HCEC 1CT (cell line): Measurements from ENCODE around the gene AFAP1.

ENCODE experiments used
- DNase-seq: peaks from one replicate; pipeline ENCODE4 v3.0.0-alpha.2; 2017

AFAP1 gene

DNA sequence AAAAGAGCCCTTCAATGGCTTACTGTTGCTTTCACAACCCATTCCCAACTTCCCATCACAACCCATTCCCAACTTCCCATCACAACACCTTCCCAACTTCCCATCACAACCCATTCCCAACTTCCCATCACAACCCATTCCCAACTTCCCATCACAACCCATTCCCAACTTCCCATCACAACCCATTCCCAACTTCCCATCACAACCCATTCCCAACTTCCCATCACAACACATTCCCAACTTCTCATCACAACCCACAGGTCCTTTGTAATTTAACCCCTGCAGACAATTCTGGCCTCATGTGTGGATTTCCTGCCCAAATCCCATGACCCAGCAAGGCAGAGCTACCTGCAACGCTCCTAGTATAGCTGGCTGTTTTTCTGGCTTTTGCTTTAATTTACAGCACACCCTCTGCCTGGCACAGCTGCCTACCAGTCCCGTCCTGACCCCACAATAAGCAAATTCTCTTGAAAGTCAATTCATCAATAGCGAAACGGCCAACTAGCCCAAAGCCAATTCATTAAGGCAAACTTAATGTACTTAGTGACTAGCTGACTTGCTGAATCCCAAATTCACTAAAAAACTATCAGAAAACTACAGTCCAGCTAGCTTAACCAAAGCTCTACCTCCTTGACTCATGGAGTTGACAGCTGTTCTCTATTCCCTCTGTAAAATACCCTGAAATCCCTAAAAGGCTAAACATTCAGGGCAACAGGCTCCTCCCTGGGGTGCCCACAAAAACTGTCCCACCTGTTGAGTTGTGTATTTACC lies 75.6 kb downstream of the AFAP1 start:
- no peak for DNase-seq

DNA sequence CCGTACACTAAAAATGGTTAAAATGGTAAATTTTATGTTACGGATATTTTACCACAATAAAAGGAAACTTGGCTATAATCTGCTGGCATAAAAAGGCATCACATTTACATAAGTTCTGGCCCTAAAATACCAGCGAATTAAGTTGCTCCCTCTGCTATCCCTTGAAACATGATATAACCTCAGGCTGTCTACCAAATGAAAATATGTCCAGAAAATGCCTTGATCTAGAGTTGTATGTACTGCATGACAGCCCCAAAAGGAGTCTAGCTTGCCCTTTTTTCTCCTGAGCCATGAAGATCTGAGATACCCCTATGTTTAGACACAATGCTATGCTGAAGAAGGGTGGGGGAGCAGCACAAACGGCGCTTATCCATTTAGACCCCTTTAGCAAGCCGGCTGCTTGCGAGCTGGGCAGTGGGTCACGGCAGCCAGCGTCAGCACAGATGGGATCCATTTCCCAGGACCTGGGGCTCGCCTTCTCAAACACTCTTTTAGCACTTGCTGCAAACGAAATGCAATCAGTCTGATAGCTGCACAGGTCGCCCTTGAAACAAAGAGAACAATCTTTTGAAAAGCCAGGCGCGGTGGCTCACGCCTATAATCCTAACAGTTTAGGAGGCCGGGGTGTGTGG lies 77.0 kb downstream of the AFAP1 start:
- DNase-seq: no peak

DNA sequence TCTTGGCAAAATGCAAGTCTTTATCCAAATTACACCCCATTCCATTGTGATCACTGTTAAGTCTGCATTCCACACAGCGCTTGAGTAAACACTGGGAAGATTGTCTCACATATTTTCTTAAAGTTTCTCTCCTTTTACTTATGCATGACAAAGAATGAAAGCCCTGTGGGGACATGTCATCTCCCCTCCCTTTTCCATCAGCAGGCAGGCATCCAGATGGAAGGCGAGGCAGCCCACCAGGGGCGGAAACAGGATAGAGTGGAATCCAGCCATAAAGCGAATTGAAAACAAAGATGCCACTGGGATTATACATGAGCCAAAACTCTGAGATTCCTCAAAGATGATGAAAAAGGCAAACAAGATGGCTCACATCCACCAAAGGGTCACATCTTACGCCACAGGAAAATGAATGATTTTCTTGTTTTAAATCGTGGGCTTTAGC lies 78.2 kb downstream of the AFAP1 start:
- peak; percentile 79 for DNase-seq

GRCh38 chr4:7860600-7861163 lies 79.0 kb downstream of the AFAP1 start:
- no peak for DNase-seq

DNA sequence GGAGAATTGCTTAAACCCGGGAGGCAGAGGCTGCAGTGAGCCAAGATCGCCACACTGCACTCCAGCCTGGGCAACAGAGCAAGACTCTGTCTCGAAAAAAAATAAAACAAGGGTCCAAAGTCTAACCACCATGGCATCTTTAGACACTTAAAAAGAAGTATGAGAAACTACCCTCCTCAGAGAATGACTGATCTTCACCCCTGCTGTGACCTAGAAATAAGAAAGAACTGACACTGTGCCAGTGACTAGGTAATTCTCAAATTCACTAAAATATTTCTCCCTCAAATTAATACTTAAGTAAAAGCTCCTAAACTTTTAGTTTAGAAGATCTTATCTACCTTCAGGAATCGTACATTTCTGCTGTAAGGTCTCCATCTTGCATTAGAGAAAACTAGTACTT lies 80.3 kb downstream of the AFAP1 start:
- no peak for DNase-seq

DNA sequence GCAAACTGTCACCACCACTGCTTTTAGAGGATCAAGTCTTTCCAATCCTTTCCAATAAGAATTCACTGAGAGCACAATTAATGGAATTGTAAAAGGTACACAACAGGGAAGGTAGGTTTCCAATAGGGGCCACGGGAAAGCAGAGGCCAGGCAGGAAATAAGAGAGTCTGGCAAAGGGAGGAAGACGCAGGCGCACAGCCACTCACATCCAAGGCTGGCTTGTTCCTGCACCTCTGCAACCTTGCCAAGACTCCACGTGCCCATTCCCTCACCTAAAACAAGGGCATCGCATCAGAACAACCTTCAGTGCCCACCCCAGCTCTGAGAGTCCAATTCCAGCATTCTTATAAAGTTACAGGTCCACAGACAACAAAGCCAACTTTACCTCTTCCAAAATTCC lies 81.2 kb downstream of the AFAP1 start:
- DNase-seq: no peak

DNA sequence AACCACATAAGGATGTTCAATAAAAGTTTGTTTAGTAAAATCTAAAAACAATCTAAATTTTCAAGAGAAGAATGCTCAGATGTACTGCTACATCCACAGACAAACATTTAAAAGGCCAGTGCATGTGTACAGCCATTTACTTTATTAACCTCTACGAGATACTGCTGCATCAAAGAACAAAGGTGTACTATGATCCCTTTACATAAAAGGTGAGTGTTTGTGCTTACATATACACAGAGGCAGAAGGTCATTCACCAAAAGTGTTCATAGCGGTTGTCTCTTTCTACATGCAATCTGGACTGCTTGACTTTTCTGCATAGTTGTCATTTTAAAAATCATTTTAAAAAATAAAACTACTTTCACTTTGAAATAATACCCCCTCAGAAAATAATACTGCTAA lies 81.7 kb downstream of the AFAP1 start:
- no peak for DNase-seq

- DNase-seq: peak; percentile 80
Measured at GRCh38 chr4:7857238-7857701, 82.4 kb downstream of the AFAP1 start.

- DNase-seq: no peak
Measured at GRCh38 chr4:7855731-7856130, 83.9 kb downstream of the AFAP1 start.

- no peak for DNase-seq
Measured at GRCh38 chr4:7854697-7855370, 84.8 kb downstream of the AFAP1 start.

- no peak for DNase-seq
Measured at GRCh38 chr4:7854216-7854615, 85.4 kb downstream of the AFAP1 start.

- DNase-seq: no peak
Measured at GRCh38 chr4:7853271-7853670, 86.4 kb downstream of the AFAP1 start.

DNA sequence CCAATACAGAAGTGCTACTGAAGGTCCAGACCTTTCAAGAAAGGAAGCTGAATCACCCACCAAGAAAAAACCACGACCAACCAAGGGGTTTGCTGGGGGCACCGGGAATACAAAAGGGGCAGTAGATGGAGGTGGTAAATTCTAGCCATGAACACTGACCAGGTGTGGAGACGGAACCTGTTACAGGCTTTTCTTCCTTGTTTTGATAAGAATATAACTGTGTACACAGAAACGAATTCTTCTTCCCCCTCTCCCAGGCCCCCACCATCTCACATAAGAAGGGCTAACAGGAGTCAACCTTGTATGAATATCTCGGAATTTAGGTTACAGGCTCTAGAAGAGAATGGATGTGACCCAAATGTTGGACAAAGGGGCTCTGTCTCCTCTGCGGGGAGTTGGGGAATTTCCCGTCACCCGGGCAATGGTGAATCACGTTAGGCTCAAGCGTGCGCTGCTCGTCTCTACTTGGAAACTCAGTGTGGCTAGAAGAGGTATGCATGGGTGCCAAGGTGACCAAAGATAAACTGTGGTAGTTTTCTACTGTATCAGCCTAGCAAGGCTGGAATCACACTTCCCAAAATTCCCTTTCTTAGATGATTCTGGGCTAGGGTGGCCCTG lies 87.0 kb downstream of the AFAP1 start:
- no peak for DNase-seq

DNA sequence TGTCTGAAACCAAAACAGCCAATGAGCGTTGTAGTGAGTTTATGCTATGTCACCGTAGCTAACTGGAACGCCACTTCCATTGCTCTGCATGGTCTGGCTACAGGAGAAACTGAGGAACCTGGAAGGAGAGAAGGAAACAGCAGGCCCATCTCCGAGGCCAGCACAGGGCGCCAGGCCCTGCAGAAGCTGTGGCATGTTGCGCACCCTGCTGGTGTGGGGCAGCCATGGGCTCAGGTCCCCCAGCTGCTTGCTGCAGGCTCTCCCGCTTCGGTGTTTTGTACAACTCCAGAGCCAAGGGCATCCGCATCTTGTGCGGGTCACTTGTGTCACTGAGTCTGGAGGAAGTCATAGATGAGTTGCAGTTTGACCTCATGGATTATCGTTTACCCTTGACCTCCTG lies 89.2 kb downstream of the AFAP1 start:
- DNase-seq: no peak

DNA sequence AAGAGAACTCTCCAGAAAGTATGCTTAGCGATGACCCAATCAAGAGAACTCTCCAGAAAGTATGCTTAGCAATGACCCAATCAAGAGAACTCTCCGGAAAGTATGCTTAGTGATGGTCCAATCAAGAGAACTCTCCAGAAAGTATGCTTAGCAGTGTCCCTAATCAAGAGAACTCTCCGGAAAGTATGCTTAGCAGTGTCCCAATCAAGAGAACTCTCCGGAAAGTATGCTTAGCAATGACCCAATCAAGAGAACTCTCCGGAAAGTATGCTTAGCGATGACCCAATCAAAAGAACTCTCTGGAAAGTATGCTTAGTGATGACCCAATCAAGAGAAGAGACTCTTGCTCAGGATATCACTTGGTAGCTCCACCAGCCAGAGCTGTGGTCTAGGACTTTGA lies 92.5 kb downstream of the AFAP1 start:
- no peak for DNase-seq

DNA sequence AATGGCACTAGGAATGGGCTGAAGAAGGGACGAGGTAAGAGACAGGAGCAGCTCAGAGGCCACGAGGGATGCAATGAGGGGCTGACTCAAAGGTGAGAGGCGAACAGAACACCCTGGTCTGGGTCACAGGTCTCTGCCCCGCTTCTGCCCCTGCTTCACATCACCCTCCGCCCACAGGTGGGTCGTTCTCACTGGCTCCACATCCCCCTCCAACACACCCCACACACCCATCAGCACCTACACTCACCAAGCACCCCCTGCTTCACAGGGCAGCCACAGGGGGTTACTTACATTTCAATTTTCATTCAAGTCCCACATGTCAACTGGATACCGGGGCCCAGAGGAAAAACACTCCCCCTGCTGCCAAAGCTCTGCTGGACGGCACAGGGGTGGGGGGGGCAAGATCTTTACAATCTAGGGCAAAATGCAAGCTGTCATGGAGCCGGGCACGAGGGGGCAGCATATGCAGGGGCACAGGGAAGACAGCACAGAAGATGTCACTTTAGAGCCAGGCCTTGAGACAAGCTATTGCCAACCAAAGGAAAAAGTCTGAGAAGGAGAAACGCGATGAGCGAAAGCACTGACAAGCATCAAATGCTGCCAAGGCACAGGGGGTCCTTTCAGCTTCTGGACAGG lies 94.0 kb downstream of the AFAP1 start:
- no peak for DNase-seq

- DNase-seq: peak; percentile 74
Measured at GRCh38 chr4:7844594-7844991, 95.1 kb downstream of the AFAP1 start.

- peak; percentile 51 for DNase-seq
Measured at GRCh38 chr4:7843831-7844593, 95.6 kb downstream of the AFAP1 start.

DNA sequence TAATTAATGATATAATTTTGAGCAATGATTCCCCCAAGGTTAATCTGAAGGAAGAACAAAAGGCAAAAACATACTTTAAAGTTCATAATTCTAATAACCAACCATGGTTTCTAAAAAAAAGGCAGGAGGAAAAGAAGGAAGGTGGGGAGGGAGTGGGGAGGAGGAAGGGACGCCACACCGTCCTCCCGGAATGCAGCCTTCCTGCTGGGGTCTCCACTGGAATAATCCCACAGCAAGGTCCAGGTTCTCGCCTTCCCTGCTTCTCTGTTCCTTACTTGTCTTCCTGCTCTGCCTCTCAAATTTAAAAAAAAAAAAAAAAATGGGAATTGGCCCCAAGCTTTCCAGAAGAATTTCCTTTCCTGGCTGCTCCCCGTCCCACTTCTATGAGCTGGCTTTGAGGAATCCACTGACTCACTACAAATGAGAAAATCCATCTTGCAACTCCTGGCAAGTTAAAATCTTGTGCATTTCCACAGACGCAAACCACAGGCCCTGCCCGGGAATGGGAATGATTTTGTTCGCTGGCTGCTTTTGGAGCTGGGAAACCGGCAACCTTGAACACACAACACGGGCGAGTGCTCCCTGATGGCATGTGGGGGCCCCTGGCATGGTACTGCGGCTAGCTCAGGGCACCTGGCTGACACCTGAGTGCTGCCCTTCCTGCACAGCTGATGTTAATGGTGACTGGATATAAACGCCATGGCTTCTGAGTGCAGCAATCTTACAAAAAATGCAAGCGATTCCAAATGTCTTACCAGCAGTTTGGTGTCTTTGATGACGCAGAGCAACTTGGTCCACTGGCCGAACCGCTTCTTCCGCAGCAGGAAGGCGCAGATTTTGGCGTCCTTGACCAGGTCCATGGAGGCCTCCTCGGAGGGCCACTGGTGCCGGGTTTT lies 97.0 kb downstream of the AFAP1 start:
- DNase-seq: peak; percentile 95

DNA sequence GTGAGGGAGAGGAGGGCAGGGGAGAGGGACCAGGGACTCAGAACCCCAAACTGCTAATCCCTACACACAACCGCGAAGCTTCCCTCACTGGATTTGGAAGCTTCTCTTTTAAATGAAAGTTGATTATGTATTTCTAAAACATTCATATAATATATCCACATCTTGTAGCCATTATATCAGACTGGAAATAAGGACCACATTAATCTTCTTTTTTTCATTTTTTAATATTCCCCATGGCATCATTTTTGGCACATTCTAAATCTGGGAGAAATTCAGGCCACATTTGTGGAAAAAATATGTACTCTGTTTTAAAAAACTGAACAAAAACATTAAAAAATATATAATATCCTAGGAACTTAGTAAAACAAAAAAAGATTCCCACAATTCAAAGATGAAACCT lies 97.8 kb downstream of the AFAP1 start:
- no peak for DNase-seq

- DNase-seq: no peak
Measured at GRCh38 chr4:7841071-7841470, 98.6 kb downstream of the AFAP1 start.
